MM.1S (cell line): ENCODE data around the gene ANKRD44.

Experiments
- CTCF ChIP-seq: fragments of 300-600 bp; sonication (generic); IDR thresholded peaks from 2 replicates; pipeline ENCODE4 v1.5.1; 2016; ENCODE audit warnings: antibody characterized with exemption, low read length, mixed read lengths
- EZH2 ChIP-seq: fragments of 300-600 bp; sonication (generic); optimal IDR thresholded peaks from 2 replicates; pipeline ENCODE3; 2017; ENCODE audit warnings: low read depth, mild to moderate bottlenecking, antibody characterized with exemption, low read length, mixed read lengths
- EZH2phosphoT487 ChIP-seq: fragments of 300-600 bp; sonication (generic); IDR thresholded peaks from 2 replicates; pipeline ENCODE4 v1.6.1; 2018; ENCODE audit warnings: antibody characterized with exemption, low read length

- no peak for TF ChIP-seq EZH2
- TF ChIP-seq CTCF = no peak
- no peak for TF ChIP-seq EZH2phosphoT487
Measured at GRCh38 chr2:196949116-196949515, 361.5 kb downstream of the ANKRD44 start.
